ENCODE data around the gene HESX1.

The HESX1 gene

GRCh38 chr3:57206423-57206822 is 6.6 kb upstream of the HESX1 start:
- Histone ChIP-seq H3K27me3 (ENCODE audit: control insufficient read depth in 1 of 2, insufficient read depth in 2 of 2, low read length in 2 of 2) (no peaks in the 10 kb centered on the region), H3K4me1 (ENCODE audit: control insufficient read depth, insufficient read depth, low read length) (no peaks in the 10 kb centered on the region), H3K36me3 (ENCODE audit: control insufficient read depth in 2 of 2, insufficient read depth in 2 of 2, low read length in 2 of 2) (no peaks in the 10 kb centered on the region), H3K4me3 (ENCODE audit: low read length in 2 of 2) (no peak overlapping the region), H3K9ac (ENCODE audit: low read length in 2 of 2) (no peak overlapping the region), H3K27ac (ENCODE audit: low read length) (no peak overlapping the region), H3K9me3 (ENCODE audit: control insufficient read depth in 2 of 2, low read length in 2 of 2) (no peaks in the 10 kb centered on the region)

GRCh38 chr3:57194641-57195040 is 5.1 kb downstream of the HESX1 start:
- Histone ChIP-seq H3K4me1 (ENCODE audit: control insufficient read depth, insufficient read depth, low read length) (no peaks in the 10 kb centered on the region), H3K9me3 (ENCODE audit: control insufficient read depth in 2 of 2, low read length in 2 of 2) (no peaks in the 10 kb centered on the region), H3K9ac (ENCODE audit: low read length in 2 of 2) (no peak overlapping the region), H3K27ac (ENCODE audit: low read length) (no peak overlapping the region), H3K36me3 (ENCODE audit: control insufficient read depth in 2 of 2, insufficient read depth in 2 of 2, low read length in 2 of 2) (no peaks in the 10 kb centered on the region), H3K4me3 (ENCODE audit: low read length in 2 of 2) (no peak overlapping the region), H3K27me3 (ENCODE audit: control insufficient read depth in 1 of 2, insufficient read depth in 2 of 2, low read length in 2 of 2) (no peaks in the 10 kb centered on the region)

- H3K27me3 ChIP-seq (ENCODE audit: control insufficient read depth in 1 of 2, insufficient read depth in 2 of 2, low read length in 2 of 2) = no peaks in the 10 kb centered on the region
- no peak overlapping the region for H3K4me3 ChIP-seq (ENCODE audit: low read length in 2 of 2)
- H3K9me3 ChIP-seq (ENCODE audit: control insufficient read depth in 2 of 2, low read length in 2 of 2) = no peaks in the 10 kb centered on the region
- H3K9ac ChIP-seq (ENCODE audit: low read length in 2 of 2) = no peak overlapping the region
- H3K36me3 ChIP-seq (ENCODE audit: control insufficient read depth in 2 of 2, insufficient read depth in 2 of 2, low read length in 2 of 2) = no peaks in the 10 kb centered on the region
- H3K27ac ChIP-seq (ENCODE audit: low read length) = no peak overlapping the region
- H3K4me1 ChIP-seq (ENCODE audit: control insufficient read depth, insufficient read depth, low read length) = no peaks in the 10 kb centered on the region
Measured at GRCh38 chr3:57192028-57192427, 7.8 kb downstream of the HESX1 start.

- no peaks in the 10 kb centered on the region for H3K4me1 ChIP-seq (ENCODE audit: control insufficient read depth, insufficient read depth, low read length)
- H3K4me3 ChIP-seq (ENCODE audit: low read length in 2 of 2) = no peak overlapping the region
- H3K9me3 ChIP-seq (ENCODE audit: control insufficient read depth in 2 of 2, low read length in 2 of 2) = no peaks in the 10 kb centered on the region
- no peaks in the 10 kb centered on the region for H3K27me3 ChIP-seq (ENCODE audit: control insufficient read depth in 1 of 2, insufficient read depth in 2 of 2, low read length in 2 of 2)
- H3K9ac ChIP-seq (ENCODE audit: low read length in 2 of 2) = no peak overlapping the region
- H3K36me3 ChIP-seq (ENCODE audit: control insufficient read depth in 2 of 2, insufficient read depth in 2 of 2, low read length in 2 of 2) = no peaks in the 10 kb centered on the region
- no peak overlapping the region for H3K27ac ChIP-seq (ENCODE audit: low read length)
Measured at GRCh38 chr3:57184526-57184925, 15.3 kb downstream of the HESX1 start.

- Histone ChIP-seq H3K9me3 (ENCODE audit: control insufficient read depth in 2 of 2, low read length in 2 of 2) (no peaks in the 10 kb centered on the region), H3K4me1 (ENCODE audit: control insufficient read depth, insufficient read depth, low read length) (no peaks in the 10 kb centered on the region), H3K36me3 (ENCODE audit: control insufficient read depth in 2 of 2, insufficient read depth in 2 of 2, low read length in 2 of 2) (no peaks in the 10 kb centered on the region), H3K9ac (ENCODE audit: low read length in 2 of 2) (no peak overlapping the region), H3K27ac (ENCODE audit: low read length) (no peak overlapping the region), H3K4me3 (ENCODE audit: low read length in 2 of 2) (no peak overlapping the region), H3K27me3 (ENCODE audit: control insufficient read depth in 1 of 2, insufficient read depth in 2 of 2, low read length in 2 of 2) (no peaks in the 10 kb centered on the region)
Measured at GRCh38 chr3:57179580-57180410, 20.0 kb downstream of the HESX1 start.

GRCh38 chr3:57176045-57176444 is 23.7 kb downstream of the HESX1 start:
- H3K4me1 ChIP-seq (ENCODE audit: control insufficient read depth, insufficient read depth, low read length) = no peaks in the 10 kb centered on the region
- no peak overlapping the region for H3K9ac ChIP-seq (ENCODE audit: low read length in 2 of 2)
- no peak overlapping the region for H3K4me3 ChIP-seq (ENCODE audit: low read length in 2 of 2)
- no peaks in the 10 kb centered on the region for H3K27me3 ChIP-seq (ENCODE audit: control insufficient read depth in 1 of 2, insufficient read depth in 2 of 2, low read length in 2 of 2)
- no peak overlapping the region for H3K27ac ChIP-seq (ENCODE audit: low read length)
- H3K9me3 ChIP-seq (ENCODE audit: control insufficient read depth in 2 of 2, low read length in 2 of 2) = no peaks in the 10 kb centered on the region
- H3K36me3 ChIP-seq (ENCODE audit: control insufficient read depth in 2 of 2, insufficient read depth in 2 of 2, low read length in 2 of 2) = no peaks in the 10 kb centered on the region

GRCh38 chr3:57173687-57174086 is 26.1 kb downstream of the HESX1 start:
- H3K9ac ChIP-seq (ENCODE audit: low read length in 2 of 2) = no peak overlapping the region
- no peaks in the 10 kb centered on the region for H3K9me3 ChIP-seq (ENCODE audit: control insufficient read depth in 2 of 2, low read length in 2 of 2)
- H3K4me3 ChIP-seq (ENCODE audit: low read length in 2 of 2) = no peak overlapping the region
- H3K4me1 ChIP-seq (ENCODE audit: control insufficient read depth, insufficient read depth, low read length) = peaks cover 10% of the 10 kb centered on the region
- no peaks in the 10 kb centered on the region for H3K27me3 ChIP-seq (ENCODE audit: control insufficient read depth in 1 of 2, insufficient read depth in 2 of 2, low read length in 2 of 2)
- no peak overlapping the region for H3K27ac ChIP-seq (ENCODE audit: low read length)
- H3K36me3 ChIP-seq (ENCODE audit: control insufficient read depth in 2 of 2, insufficient read depth in 2 of 2, low read length in 2 of 2) = no peaks in the 10 kb centered on the region

GRCh38 chr3:57170946-57171345 is 28.8 kb downstream of the HESX1 start:
- Histone ChIP-seq H3K27ac (ENCODE audit: low read length) (no peak overlapping the region), H3K36me3 (ENCODE audit: control insufficient read depth in 2 of 2, insufficient read depth in 2 of 2, low read length in 2 of 2) (no peaks in the 10 kb centered on the region), H3K4me3 (ENCODE audit: low read length in 2 of 2) (no peak overlapping the region), H3K4me1 (ENCODE audit: control insufficient read depth, insufficient read depth, low read length) (peaks cover 10% of the 10 kb centered on the region), H3K9me3 (ENCODE audit: control insufficient read depth in 2 of 2, low read length in 2 of 2) (no peaks in the 10 kb centered on the region), H3K27me3 (ENCODE audit: control insufficient read depth in 1 of 2, insufficient read depth in 2 of 2, low read length in 2 of 2) (no peaks in the 10 kb centered on the region), H3K9ac (ENCODE audit: low read length in 2 of 2) (no peak overlapping the region)

GRCh38 chr3:57169872-57170623 is 29.7 kb downstream of the HESX1 start:
- Histone ChIP-seq H3K4me3 (ENCODE audit: low read length in 2 of 2) (peak overlapping the region; percentile 57 to 74), H3K9ac (ENCODE audit: low read length in 2 of 2) (peak overlapping the region in 1 of 2 donors; percentile 5), H3K9me3 (ENCODE audit: control insufficient read depth in 2 of 2, low read length in 2 of 2) (no peaks in the 10 kb centered on the region)

GRCh38 chr3:57169108-57169507 is 30.7 kb downstream of the HESX1 start:
- Histone ChIP-seq H3K9me3 (ENCODE audit: control insufficient read depth in 2 of 2, low read length in 2 of 2) (no peaks in the 10 kb centered on the region), H3K4me3 (ENCODE audit: low read length in 2 of 2) (no peak overlapping the region), H3K9ac (ENCODE audit: low read length in 2 of 2) (no peak overlapping the region), H3K27ac (ENCODE audit: low read length) (no peak overlapping the region), H3K27me3 (ENCODE audit: control insufficient read depth in 1 of 2, insufficient read depth in 2 of 2, low read length in 2 of 2) (no peaks in the 10 kb centered on the region), H3K4me1 (ENCODE audit: control insufficient read depth, insufficient read depth, low read length) (peaks cover 13% of the 10 kb centered on the region), H3K36me3 (ENCODE audit: control insufficient read depth in 2 of 2, insufficient read depth in 2 of 2, low read length in 2 of 2) (no peaks in the 10 kb centered on the region)

More at GRCh38 chr3:57169872-57170623, 29.7 kb downstream of the HESX1 start:
- H3K27ac ChIP-seq (ENCODE audit: low read length) = no peak overlapping the region
- H3K4me1 ChIP-seq (ENCODE audit: control insufficient read depth, insufficient read depth, low read length) = peaks cover 10% of the 10 kb centered on the region
- no peaks in the 10 kb centered on the region for H3K27me3 ChIP-seq (ENCODE audit: control insufficient read depth in 1 of 2, insufficient read depth in 2 of 2, low read length in 2 of 2)
- no peaks in the 10 kb centered on the region for H3K36me3 ChIP-seq (ENCODE audit: control insufficient read depth in 2 of 2, insufficient read depth in 2 of 2, low read length in 2 of 2)

- no peak overlapping the region for H3K9ac ChIP-seq (ENCODE audit: low read length in 2 of 2)
- peaks cover 19% of the 10 kb centered on the region for H3K4me1 ChIP-seq (ENCODE audit: control insufficient read depth, insufficient read depth, low read length)
- H3K27ac ChIP-seq (ENCODE audit: low read length) = no peak overlapping the region
- no peaks in the 10 kb centered on the region for H3K27me3 ChIP-seq (ENCODE audit: control insufficient read depth in 1 of 2, insufficient read depth in 2 of 2, low read length in 2 of 2)
- H3K9me3 ChIP-seq (ENCODE audit: control insufficient read depth in 2 of 2, low read length in 2 of 2) = no peaks in the 10 kb centered on the region
- no peak overlapping the region for H3K4me3 ChIP-seq (ENCODE audit: low read length in 2 of 2)
- H3K36me3 ChIP-seq (ENCODE audit: control insufficient read depth in 2 of 2, insufficient read depth in 2 of 2, low read length in 2 of 2) = no peaks in the 10 kb centered on the region
Measured at GRCh38 chr3:57168151-57168550, 31.6 kb downstream of the HESX1 start.
